Measurements from ENCODE around the gene USP40. TPM values are rescaled to one million over a fixed set of nuclear protein-coding genes. Genes with fewer than 3 reads are reported as not detected.
A peak's percentile ranks its signal among the peaks of the same experiment; 100 is the strongest.

The USP40 gene
- polyA plus RNA-seq, 3 donors: 4.0 to 13.5 (median 5.1) TPM

GRCh38 chr2:233461481-233461891, 105.1 kb downstream of the USP40 start:
- H3K36me3 ChIP-seq (replicated peaks in 1 of 2; ENCODE audit: control insufficient read depth in 1 of 2, insufficient read depth in 2 of 2, low read length in 2 of 2): peaks cover 95 to 99% of the 10 kb centered on the region in 2 donors
- TF ChIP-seq CTCF (IDR thresholded peaks at IDR 0.05): no peak
- H3K4me3 ChIP-seq (replicated peaks in 1 of 3; ENCODE audit: low read depth in 2 of 3, low read length in 3 of 3): no peak overlapping the region
- H3K79me2 ChIP-seq (ENCODE audit: insufficient read depth, low read length): no peaks in the 10 kb centered on the region
- peaks cover 13% of the 10 kb centered on the region for H4K20me1 ChIP-seq (ENCODE audit: insufficient read depth, low read length)
- H3K27me3 ChIP-seq (ENCODE audit: control insufficient read depth in 2 of 2, insufficient read depth in 2 of 2, low read length in 2 of 2): no peaks in the 10 kb centered on the region
- no peaks in the 10 kb centered on the region for H3K9me3 ChIP-seq (replicated peaks in 1 of 2; ENCODE audit: control insufficient read depth in 1 of 2, insufficient read depth in 1 of 2, low read length in 2 of 2)
- no peaks in the 10 kb centered on the region for H3K4me1 ChIP-seq (ENCODE audit: control insufficient read depth in 1 of 2, insufficient read depth in 2 of 2, low read length in 2 of 2)
- no peaks in the 10 kb centered on the region for H3K4me1 Mint-ChIP-seq
- H3K4me2 ChIP-seq (replicated peaks; ENCODE audit: extremely low read depth, low read length, poor library complexity, severe bottlenecking): no peak overlapping the region
- no peaks in the 10 kb centered on the region for H3K9me3 Mint-ChIP-seq
- intact Hi-C loops (cut with micrococcal nuclease): no loop called here
- H3K27ac ChIP-seq (ENCODE audit: low read depth in 1 of 2, low read length in 2 of 2): no peak overlapping the region
- 100% methylated on average over 8 of the region's 8 CpGs for WGBS (ENCODE audit: insufficient coverage)
- H3K36me3 Mint-ChIP-seq: peaks cover 88 to 94% of the 10 kb centered on the region in 2 donors
- no peak for DNase-seq
- H2AFZ ChIP-seq (ENCODE audit: insufficient read depth, low read depth, low read length, poor library complexity, severe bottlenecking): no peak overlapping the region
- no peak overlapping the region for H3K9ac ChIP-seq (ENCODE audit: insufficient read depth, low read length, poor library complexity, severe bottlenecking)
- H3K27ac Mint-ChIP-seq: peak overlapping the region in 1 of 7 donors; percentile 18
- no peak overlapping the region for H3K4me3 Mint-ChIP-seq
- peaks cover 0 to 4% (median 0%) of the 10 kb centered on the region in 3 donors for H3K27me3 Mint-ChIP-seq (ENCODE audit: low read depth in 3 of 3)

DNA sequence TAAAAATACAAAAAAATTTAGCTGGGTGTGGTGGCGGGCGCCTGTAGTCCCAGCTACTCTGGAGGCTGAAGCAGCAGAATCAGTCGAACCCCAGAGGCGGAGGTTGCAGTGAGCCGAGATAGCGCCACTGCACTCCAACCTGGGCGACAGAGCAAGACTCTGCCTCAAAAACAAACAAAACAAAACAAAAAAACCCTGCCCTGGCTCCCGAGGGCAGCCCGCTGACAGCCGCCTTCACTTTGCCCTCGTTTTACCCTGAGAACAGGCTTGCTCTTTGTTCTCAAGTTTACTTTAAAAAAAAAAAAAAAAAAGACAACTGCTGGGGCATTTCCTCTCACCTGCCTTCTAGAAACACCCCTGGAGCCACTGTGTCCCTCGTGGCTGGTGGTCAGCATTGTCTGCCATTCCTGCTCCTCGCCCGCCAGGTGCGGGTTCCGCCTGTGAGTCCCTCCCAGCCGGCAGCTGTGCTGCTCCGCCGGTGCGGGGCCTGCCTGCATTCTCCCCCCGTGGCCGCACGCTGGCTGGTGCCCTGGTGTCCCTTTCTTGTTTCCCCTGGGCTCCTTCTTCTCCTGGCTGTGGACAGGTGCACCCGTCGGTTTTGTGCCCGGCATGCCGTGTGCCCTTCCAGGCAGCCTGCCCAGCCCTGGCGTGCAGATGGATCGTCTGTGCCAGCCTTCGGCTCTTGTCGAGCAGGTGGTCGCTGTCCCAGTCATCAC, 105.7 kb downstream of the USP40 start:
- Histone ChIP-seq H3K27ac (ENCODE audit: low read depth in 1 of 2, low read length in 2 of 2) (no peak overlapping the region), H3K4me1 (ENCODE audit: control insufficient read depth in 1 of 2, insufficient read depth in 2 of 2, low read length in 2 of 2) (no peaks in the 10 kb centered on the region), H3K9ac (ENCODE audit: insufficient read depth, low read length, poor library complexity, severe bottlenecking) (no peak overlapping the region), H4K20me1 (ENCODE audit: insufficient read depth, low read length) (peaks cover 13% of the 10 kb centered on the region), H3K27me3 (ENCODE audit: control insufficient read depth in 2 of 2, insufficient read depth in 2 of 2, low read length in 2 of 2) (no peaks in the 10 kb centered on the region), H3K9me3 (replicated peaks in 1 of 2; ENCODE audit: control insufficient read depth in 1 of 2, insufficient read depth in 1 of 2, low read length in 2 of 2) (no peaks in the 10 kb centered on the region), H2AFZ (ENCODE audit: insufficient read depth, low read depth, low read length, poor library complexity, severe bottlenecking) (no peak overlapping the region), H3K79me2 (ENCODE audit: insufficient read depth, low read length) (no peaks in the 10 kb centered on the region), H3K4me3 (replicated peaks in 1 of 3; ENCODE audit: low read depth in 2 of 3, low read length in 3 of 3) (no peak overlapping the region), H3K36me3 (replicated peaks in 1 of 2; ENCODE audit: control insufficient read depth in 1 of 2, insufficient read depth in 2 of 2, low read length in 2 of 2) (peaks cover 96 to 99% of the 10 kb centered on the region in 2 donors), H3K4me2 (replicated peaks; ENCODE audit: extremely low read depth, low read length, poor library complexity, severe bottlenecking) (no peak overlapping the region)
- no peak for DNase-seq
- no peaks in the 10 kb centered on the region for H3K4me1 Mint-ChIP-seq
- H3K27me3 Mint-ChIP-seq (ENCODE audit: low read depth in 3 of 3): peaks cover 0 to 2% (median 0%) of the 10 kb centered on the region in 3 donors
- no peaks in the 10 kb centered on the region for H3K9me3 Mint-ChIP-seq
- intact Hi-C loops (cut with micrococcal nuclease): no loop called here
- peaks cover 88 to 94% of the 10 kb centered on the region in 2 donors for H3K36me3 Mint-ChIP-seq
- TF ChIP-seq CTCF (IDR thresholded peaks at IDR 0.05): no peak
- no peak overlapping the region for H3K4me3 Mint-ChIP-seq
- no peak overlapping the region for H3K27ac Mint-ChIP-seq
- WGBS (ENCODE audit: insufficient coverage): 97% methylated on average over 26 of the region's 32 CpGs
